Keratinocyte (primary cell): ENCODE measurements around the gene SMARCAL1. TPM values are rescaled to one million over a fixed set of nuclear protein-coding genes. Genes with fewer than 3 reads are reported as not detected.

ENCODE experiments used
- DNase-seq: peaks from one replicate; pipeline ENCODE4 v3.0.0-alpha.2; 2011; ENCODE audit warnings: low read depth, missing footprints, low spot score
- FAIRE-seq: peaks from 2 replicates; lab custom pipeline; 2011; peaks lifted over from hg19 to GRCh38; lab: Jason Lieb, UNC
- H2AFZ ChIP-seq: 2 replicates; pipeline ENCODE4 v1.6.0; 2012; ENCODE audit warnings: low read length, control low read depth, inconsistent platforms; ENCODE audit not compliant: control insufficient read depth
- H3K27ac ChIP-seq: 2 replicates; pipeline ENCODE4 v1.5.1; 2011; ENCODE audit warnings: low read length; ENCODE audit not compliant: control insufficient read depth, insufficient read depth
- H3K27me3 ChIP-seq: 3 replicates; pipeline ENCODE4 v1.6.0; 2011; ENCODE audit warnings: low read length; ENCODE audit not compliant: control insufficient read depth, insufficient read depth; ENCODE audit errors: extremely low read depth
- H3K36me3 ChIP-seq, 2 experiments: 2 replicates in 1 of 2; 3 replicates in 1 of 2; pipeline ENCODE4 v1.5.1; 2011; ENCODE audit warnings: low read length in 2 of 2, mild to moderate bottlenecking in 1 of 2; ENCODE audit not compliant: control insufficient read depth in 2 of 2, insufficient read depth in 2 of 2; ENCODE audit errors: extremely low read depth in 1 of 2
- H3K4me1 ChIP-seq: 3 replicates; pipeline ENCODE4 v1.5.1; 2011; ENCODE audit warnings: low read length; ENCODE audit not compliant: control insufficient read depth, insufficient read depth; ENCODE audit errors: extremely low read depth
- H3K4me2 ChIP-seq: 3 replicates; pipeline ENCODE4 v1.6.0; 2011; ENCODE audit warnings: low read depth, low read length; ENCODE audit not compliant: control insufficient read depth, insufficient read depth; ENCODE audit errors: extremely low read depth
- H3K4me3 ChIP-seq, 3 experiments: fragments of 200-600 bp in 1 of 3; sonication (generic) in 1 of 3; 2 replicates in 2 of 3; 3 replicates in 1 of 3; pipeline ENCODE4 v1.5.1; 2011 to 2016; ENCODE audit warnings: low read length in 3 of 3, mild to moderate bottlenecking in 3 of 3, control low read depth in 2 of 3, inconsistent platforms in 1 of 3, low read depth in 1 of 3, mixed read lengths in 1 of 3, mixed run types in 1 of 3, moderate library complexity in 1 of 3; ENCODE audit not compliant: control insufficient read depth in 2 of 3, insufficient read depth in 2 of 3; ENCODE audit errors: extremely low read depth in 1 of 3
- H3K79me2 ChIP-seq: 2 replicates; pipeline ENCODE4 v1.6.0; 2012; ENCODE audit warnings: low read length; ENCODE audit not compliant: control insufficient read depth, insufficient read depth
- H3K9ac ChIP-seq: 3 replicates; pipeline ENCODE4 v1.6.0; 2011; ENCODE audit warnings: low read length; ENCODE audit not compliant: control insufficient read depth, insufficient read depth; ENCODE audit errors: extremely low read depth
- H3K9me1 ChIP-seq: 3 replicates; pipeline ENCODE4 v1.6.0; 2011; ENCODE audit warnings: low read length; ENCODE audit not compliant: control insufficient read depth, insufficient read depth; ENCODE audit errors: extremely low read depth
- H3K9me3 ChIP-seq: 2 replicates; pipeline ENCODE4 v1.5.1; 2012; ENCODE audit warnings: low read depth, low read length; ENCODE audit not compliant: control insufficient read depth
- H4K20me1 ChIP-seq: 3 replicates; pipeline ENCODE4 v1.6.0; 2011; ENCODE audit warnings: low read length; ENCODE audit not compliant: control insufficient read depth, insufficient read depth; ENCODE audit errors: extremely low read depth
- EZH2 ChIP-seq: IDR thresholded peaks from one replicate; pipeline ENCODE4 v1.6.1; 2012; ENCODE audit warnings: inconsistent platforms, mild to moderate bottlenecking, low read length, moderate library complexity
- dilution Hi-C: fragments of 300-500 bp; cut with MboI; formaldehyde crosslinking; loops from one replicate; pipeline ENCODE4 v1.7.0; 2020; ENCODE audit warnings: low sequenced_read_pairs; ENCODE audit not compliant: extremely low pct_ligation_motif_present
- polyA plus RNA-seq, 5 experiments: library from polyadenylated mRNA; depleted of rRNA in 3 of 5; stranded (reverse) in 3 of 5; stranded (forward) in 1 of 5; unstranded in 1 of 5; fragments of >200 nt; gene quantifications; 1 replicate in 1 of 5; 2 replicates in 3 of 5; 3 replicates in 1 of 5; pipeline versions ENCODE4 v1.2.1 to v1.2.3, GENCODE V29; 2011 to 2012; ENCODE audit warnings: missing spikeins in 2 of 5, low read depth in 1 of 5, low replicate concordance in 1 of 5
- TF ChIP-seq, protein P1 (sequence below), 3 experiments: IDR thresholded peaks in 1 of 3; conservative IDR thresholded peaks in 1 of 3; optimal IDR thresholded peaks in 1 of 3; 2 replicates in 2 of 3; 3 replicates in 1 of 3; pipeline versions ENCODE3 to v1.5.1; 2011; ENCODE audit warnings: low read length in 3 of 3, mild to moderate bottlenecking in 3 of 3, moderate library complexity in 2 of 3, control low read depth in 1 of 3, inconsistent platforms in 1 of 3; ENCODE audit not compliant: insufficient read depth in 2 of 3; ENCODE audit errors: extremely low read depth in 1 of 3

Gene SMARCAL1
- polyA plus RNA-seq, 1 donor (not counting 4 experiments of a cell fraction or from before 2014, with no cell fraction given) = 26.3 TPM

DNA sequence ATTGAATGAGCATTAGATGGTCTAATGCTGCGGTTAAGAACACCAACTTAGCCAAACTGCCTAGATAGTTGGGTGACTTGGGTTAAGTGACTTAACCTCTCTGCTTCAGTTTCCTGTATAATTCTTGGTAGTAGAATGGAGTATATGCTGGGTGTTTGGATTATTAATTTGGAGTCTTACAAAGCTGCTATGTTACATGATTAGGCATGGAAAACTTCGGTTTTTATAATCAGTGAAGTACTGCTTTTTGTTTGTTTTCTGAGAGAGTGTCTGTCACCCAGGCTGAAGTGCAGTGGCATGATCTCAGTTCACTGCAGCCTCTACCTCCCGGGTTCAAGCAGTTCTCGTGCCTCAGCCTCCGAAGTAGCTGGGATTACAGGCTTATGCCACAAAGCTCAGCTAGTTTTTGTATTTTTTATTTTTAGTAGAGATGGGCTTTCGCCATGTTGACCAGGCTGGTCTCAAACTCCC, 90.9 kb downstream of the SMARCAL1 start:
- H3K27ac ChIP-seq = no peak overlapping the region
- no peak for DNase-seq
- no peak for TF ChIP-seq EZH2
- TF ChIP-seq, protein P1, sequence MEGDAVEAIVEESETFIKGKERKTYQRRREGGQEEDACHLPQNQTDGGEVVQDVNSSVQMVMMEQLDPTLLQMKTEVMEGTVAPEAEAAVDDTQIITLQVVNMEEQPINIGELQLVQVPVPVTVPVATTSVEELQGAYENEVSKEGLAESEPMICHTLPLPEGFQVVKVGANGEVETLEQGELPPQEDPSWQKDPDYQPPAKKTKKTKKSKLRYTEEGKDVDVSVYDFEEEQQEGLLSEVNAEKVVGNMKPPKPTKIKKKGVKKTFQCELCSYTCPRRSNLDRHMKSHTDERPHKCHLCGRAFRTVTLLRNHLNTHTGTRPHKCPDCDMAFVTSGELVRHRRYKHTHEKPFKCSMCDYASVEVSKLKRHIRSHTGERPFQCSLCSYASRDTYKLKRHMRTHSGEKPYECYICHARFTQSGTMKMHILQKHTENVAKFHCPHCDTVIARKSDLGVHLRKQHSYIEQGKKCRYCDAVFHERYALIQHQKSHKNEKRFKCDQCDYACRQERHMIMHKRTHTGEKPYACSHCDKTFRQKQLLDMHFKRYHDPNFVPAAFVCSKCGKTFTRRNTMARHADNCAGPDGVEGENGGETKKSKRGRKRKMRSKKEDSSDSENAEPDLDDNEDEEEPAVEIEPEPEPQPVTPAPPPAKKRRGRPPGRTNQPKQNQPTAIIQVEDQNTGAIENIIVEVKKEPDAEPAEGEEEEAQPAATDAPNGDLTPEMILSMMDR (optimal IDR thresholded peaks at IDR 0.05 in 1 of 3, IDR thresholded peaks at IDR 0.05 in 1 of 3, conservative IDR thresholded peaks at IDR 0.05 in 1 of 3; ENCODE audit: extremely low read depth in 1 of 3, insufficient read depth in 2 of 3, low read length in 3 of 3) = no peak
- H3K4me1 ChIP-seq = peaks cover 19% of the 10 kb centered on the region
- no peak overlapping the region for H3K4me3 ChIP-seq
- no peaks in the 10 kb centered on the region for H3K27me3 ChIP-seq
- no peaks in the 10 kb centered on the region for H3K9me1 ChIP-seq
- peaks cover 28 to 62% of the 10 kb centered on the region in 2 experiments for H3K36me3 ChIP-seq
- H3K9ac ChIP-seq = no peak overlapping the region
- no peak for FAIRE-seq
- no peak overlapping the region for H3K4me2 ChIP-seq
- peaks cover 26% of the 10 kb centered on the region for H4K20me1 ChIP-seq
- no peaks in the 10 kb centered on the region for H3K9me3 ChIP-seq
- dilution Hi-C loops = no loop called here
- H3K79me2 ChIP-seq = peaks cover 50% of the 10 kb centered on the region
- H2AFZ ChIP-seq = no peak overlapping the region

DNA sequence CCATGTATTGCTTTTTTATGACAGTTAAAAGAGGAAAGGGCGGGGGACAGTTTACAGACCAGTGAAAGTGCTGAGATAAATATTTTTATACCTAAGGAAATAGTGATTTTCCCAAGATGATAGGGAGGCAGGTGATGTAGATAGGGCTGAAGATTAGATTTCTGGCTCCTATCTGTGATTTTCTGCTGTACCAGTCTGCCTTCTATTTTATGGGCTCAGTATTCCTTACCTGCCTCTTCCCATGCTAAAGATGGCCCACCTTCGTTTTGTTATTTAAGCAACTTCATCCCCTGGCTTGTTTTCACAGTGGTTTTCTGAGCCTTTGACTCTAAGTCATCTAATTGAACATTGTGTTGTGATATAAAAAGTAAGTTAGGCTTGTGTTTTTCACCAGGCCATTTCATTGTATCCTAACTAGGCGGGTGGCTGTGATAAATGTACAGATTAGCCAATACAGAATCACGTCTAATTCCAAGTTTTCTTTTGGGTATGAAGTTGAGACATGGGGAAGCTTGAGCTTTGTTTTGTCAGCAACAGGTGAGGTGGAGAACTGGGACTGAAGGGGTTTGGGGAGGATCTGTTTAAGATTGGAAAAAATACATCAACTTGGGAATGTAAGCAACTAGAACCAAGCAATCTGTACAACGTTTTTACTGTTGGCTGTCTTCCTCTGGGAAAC, 91.6 kb downstream of the SMARCAL1 start:
- Histone ChIP-seq H3K36me3 (peaks cover 28 to 62% of the 10 kb centered on the region in 2 experiments), H3K9me3 (no peaks in the 10 kb centered on the region), H3K27ac (no peak overlapping the region), H3K79me2 (peaks cover 46% of the 10 kb centered on the region), H3K9me1 (no peaks in the 10 kb centered on the region), H3K4me3 (no peak overlapping the region), H2AFZ (no peak overlapping the region), H3K4me1 (peaks cover 18% of the 10 kb centered on the region), H3K27me3 (no peaks in the 10 kb centered on the region), H3K9ac (no peak overlapping the region), H3K4me2 (no peak overlapping the region), H4K20me1 (peaks cover 26% of the 10 kb centered on the region)
- dilution Hi-C loops = no loop called here
- TF ChIP-seq, protein P1 (optimal IDR thresholded peaks at IDR 0.05 in 1 of 3, IDR thresholded peaks at IDR 0.05 in 1 of 3, conservative IDR thresholded peaks at IDR 0.05 in 1 of 3; ENCODE audit: extremely low read depth in 1 of 3, insufficient read depth in 2 of 3, low read length in 3 of 3) = no peak
- TF ChIP-seq EZH2 = no peak
- DNase-seq (no peak), FAIRE-seq (peak; percentile 17)
